Measurements from ENCODE around the gene SPHK2.
"Not testable (repeated sequence)": the region's sequence is repeated elsewhere in the genome, so short reads cannot be mapped to it uniquely, and the experiment has no call there.

SPHK2 gene

GRCh38 chr19:48676487-48676886 lies 57.2 kb downstream of the SPHK2 start:
- TF ChIP-seq, protein P1, sequence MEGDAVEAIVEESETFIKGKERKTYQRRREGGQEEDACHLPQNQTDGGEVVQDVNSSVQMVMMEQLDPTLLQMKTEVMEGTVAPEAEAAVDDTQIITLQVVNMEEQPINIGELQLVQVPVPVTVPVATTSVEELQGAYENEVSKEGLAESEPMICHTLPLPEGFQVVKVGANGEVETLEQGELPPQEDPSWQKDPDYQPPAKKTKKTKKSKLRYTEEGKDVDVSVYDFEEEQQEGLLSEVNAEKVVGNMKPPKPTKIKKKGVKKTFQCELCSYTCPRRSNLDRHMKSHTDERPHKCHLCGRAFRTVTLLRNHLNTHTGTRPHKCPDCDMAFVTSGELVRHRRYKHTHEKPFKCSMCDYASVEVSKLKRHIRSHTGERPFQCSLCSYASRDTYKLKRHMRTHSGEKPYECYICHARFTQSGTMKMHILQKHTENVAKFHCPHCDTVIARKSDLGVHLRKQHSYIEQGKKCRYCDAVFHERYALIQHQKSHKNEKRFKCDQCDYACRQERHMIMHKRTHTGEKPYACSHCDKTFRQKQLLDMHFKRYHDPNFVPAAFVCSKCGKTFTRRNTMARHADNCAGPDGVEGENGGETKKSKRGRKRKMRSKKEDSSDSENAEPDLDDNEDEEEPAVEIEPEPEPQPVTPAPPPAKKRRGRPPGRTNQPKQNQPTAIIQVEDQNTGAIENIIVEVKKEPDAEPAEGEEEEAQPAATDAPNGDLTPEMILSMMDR (IDR thresholded peaks at IDR 0.05; ENCODE audit: low read depth, low read length, missing control alignments), result no peak
- H3K4me3 ChIP-seq (ENCODE audit: low read depth, low read length), result no peak overlapping the region

DNA sequence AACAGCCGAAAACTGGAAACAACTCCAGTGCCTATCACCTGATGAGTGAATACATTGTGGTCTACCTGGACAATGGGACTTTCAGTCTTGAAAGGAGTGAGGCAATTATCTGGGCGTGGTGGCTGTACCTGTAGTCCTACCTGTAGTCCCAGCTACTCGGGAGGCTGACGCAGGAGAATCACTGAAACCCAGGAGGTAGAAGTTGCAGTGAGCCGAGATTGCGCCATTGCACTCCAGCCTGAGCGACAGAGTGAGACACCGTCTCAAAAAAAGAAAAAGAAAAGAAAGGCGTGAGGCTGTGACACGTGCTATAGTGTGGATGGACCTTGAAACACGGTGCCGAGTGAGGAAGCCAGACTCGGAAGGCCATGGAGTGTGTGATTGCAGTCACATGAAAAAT lies 57.6 kb downstream of the SPHK2 start:
- TF ChIP-seq, protein P1 (IDR thresholded peaks at IDR 0.05; ENCODE audit: low read depth, low read length, missing control alignments), result no peak
- DNase-seq (ENCODE audit: low read depth), result no peak
- no peak overlapping the region for H3K4me3 ChIP-seq (ENCODE audit: low read depth, low read length)

More at GRCh38 chr19:48676487-48676886, 57.2 kb downstream of the SPHK2 start:
- no peak for DNase-seq (ENCODE audit: low read depth)

GRCh38 chr19:48678201-48678600 lies 58.9 kb downstream of the SPHK2 start:
- no peak for DNase-seq (ENCODE audit: low read depth)
- TF ChIP-seq, protein P1 (IDR thresholded peaks at IDR 0.05; ENCODE audit: low read depth, low read length, missing control alignments), result no peak
- H3K4me3 ChIP-seq (ENCODE audit: low read depth, low read length), result no peak overlapping the region

- DNase-seq (ENCODE audit: low read depth); H3K4me3 ChIP-seq (ENCODE audit: low read depth, low read length): not testable (repeated sequence)
Observed at GRCh38 chr19:48680006-48680405, 60.7 kb downstream of the SPHK2 start.

All from GM12864 (cell line).